ENCODE data around the gene KDR.

DNA sequence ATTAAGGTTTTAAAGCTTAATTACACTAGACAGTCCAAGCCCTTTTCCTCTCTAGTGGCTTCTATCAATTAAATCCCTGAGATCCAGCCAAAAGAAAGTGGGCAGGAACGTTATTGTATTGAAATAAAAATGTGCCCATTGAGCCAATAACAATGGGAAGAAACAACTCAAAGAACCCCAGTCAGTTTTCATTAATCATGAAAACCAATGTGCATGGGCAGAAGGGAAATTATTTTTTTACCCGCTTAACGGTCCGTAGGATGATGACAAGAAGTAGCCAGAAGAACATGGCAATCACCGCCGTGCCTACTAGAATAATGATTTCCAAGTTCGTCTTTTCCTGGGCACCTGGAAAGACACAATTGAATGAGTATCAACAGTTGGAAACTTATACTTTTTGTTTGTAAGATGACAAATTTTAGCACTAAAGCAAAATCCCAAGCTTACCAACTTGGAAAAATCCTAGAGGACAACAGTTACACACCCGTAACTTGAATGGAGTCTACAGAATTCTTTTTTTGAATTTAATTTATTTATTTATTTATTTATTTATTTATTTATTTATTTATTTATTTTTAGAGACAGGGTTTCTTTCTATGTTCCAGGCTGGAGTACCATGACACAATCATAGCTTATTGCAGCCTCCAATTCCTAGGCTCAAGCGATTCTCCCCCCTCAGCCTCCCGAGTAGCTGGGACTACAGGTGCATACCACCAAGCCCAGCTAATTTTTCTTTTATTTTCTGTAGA, 26.8 kb downstream of the KDR start:
- TF ChIP-seq, protein P1, sequence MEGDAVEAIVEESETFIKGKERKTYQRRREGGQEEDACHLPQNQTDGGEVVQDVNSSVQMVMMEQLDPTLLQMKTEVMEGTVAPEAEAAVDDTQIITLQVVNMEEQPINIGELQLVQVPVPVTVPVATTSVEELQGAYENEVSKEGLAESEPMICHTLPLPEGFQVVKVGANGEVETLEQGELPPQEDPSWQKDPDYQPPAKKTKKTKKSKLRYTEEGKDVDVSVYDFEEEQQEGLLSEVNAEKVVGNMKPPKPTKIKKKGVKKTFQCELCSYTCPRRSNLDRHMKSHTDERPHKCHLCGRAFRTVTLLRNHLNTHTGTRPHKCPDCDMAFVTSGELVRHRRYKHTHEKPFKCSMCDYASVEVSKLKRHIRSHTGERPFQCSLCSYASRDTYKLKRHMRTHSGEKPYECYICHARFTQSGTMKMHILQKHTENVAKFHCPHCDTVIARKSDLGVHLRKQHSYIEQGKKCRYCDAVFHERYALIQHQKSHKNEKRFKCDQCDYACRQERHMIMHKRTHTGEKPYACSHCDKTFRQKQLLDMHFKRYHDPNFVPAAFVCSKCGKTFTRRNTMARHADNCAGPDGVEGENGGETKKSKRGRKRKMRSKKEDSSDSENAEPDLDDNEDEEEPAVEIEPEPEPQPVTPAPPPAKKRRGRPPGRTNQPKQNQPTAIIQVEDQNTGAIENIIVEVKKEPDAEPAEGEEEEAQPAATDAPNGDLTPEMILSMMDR (IDR thresholded peaks at IDR 0.05; ENCODE audit: poor library complexity, severe bottlenecking) = no peak
- TF ChIP-seq, protein P2, sequence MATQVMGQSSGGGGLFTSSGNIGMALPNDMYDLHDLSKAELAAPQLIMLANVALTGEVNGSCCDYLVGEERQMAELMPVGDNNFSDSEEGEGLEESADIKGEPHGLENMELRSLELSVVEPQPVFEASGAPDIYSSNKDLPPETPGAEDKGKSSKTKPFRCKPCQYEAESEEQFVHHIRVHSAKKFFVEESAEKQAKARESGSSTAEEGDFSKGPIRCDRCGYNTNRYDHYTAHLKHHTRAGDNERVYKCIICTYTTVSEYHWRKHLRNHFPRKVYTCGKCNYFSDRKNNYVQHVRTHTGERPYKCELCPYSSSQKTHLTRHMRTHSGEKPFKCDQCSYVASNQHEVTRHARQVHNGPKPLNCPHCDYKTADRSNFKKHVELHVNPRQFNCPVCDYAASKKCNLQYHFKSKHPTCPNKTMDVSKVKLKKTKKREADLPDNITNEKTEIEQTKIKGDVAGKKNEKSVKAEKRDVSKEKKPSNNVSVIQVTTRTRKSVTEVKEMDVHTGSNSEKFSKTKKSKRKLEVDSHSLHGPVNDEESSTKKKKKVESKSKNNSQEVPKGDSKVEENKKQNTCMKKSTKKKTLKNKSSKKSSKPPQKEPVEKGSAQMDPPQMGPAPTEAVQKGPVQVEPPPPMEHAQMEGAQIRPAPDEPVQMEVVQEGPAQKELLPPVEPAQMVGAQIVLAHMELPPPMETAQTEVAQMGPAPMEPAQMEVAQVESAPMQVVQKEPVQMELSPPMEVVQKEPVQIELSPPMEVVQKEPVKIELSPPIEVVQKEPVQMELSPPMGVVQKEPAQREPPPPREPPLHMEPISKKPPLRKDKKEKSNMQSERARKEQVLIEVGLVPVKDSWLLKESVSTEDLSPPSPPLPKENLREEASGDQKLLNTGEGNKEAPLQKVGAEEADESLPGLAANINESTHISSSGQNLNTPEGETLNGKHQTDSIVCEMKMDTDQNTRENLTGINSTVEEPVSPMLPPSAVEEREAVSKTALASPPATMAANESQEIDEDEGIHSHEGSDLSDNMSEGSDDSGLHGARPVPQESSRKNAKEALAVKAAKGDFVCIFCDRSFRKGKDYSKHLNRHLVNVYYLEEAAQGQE (IDR thresholded peaks at IDR 0.05; ENCODE audit: borderline replicate concordance) = no peak
- no peak for TF ChIP-seq EZH2 (IDR thresholded peaks at IDR 0.05; ENCODE audit: borderline replicate concordance, insufficient read depth, low read length, poor library complexity, severe bottlenecking)
- TF ChIP-seq POLR2AphosphoS5 (IDR thresholded peaks at IDR 0.05) = no peak
- no peak for TF ChIP-seq MXI1 (conservative IDR thresholded peaks at IDR 0.05; ENCODE audit: poor library complexity, severe bottlenecking)
- no peak for TF ChIP-seq RAD21 (conservative IDR thresholded peaks at IDR 0.05)
- no peak for TF ChIP-seq EP300 (conservative IDR thresholded peaks at IDR 0.05; ENCODE audit: poor library complexity, severe bottlenecking)
- TF ChIP-seq SMC3 (conservative IDR thresholded peaks at IDR 0.05; ENCODE audit: poor library complexity) = no peak

Data from neural cell (in vitro differentiated cells).